OCI-M1 (cell line): ENCODE results near the gene TMEM79.

Source experiments
- DNase-seq: peaks from one replicate; lab custom pipeline; 2025; lab: John Stamatoyannopoulos, UW

TMEM79 gene

GRCh38 chr1:156284112-156284511, at the start of gene TMEM79:
TMEM79 (plus strand) TSS chr1:156284325; CDS start chr1:156285227, 902 bp downstream.
- no peak for DNase-seq

GRCh38 chr1:156236164-156236563, 48.0 kb upstream of the TMEM79 start:
- no peak for DNase-seq

- DNase-seq: no peak
Observed at GRCh38 chr1:156238248-156238647, 45.9 kb upstream of the TMEM79 start.

GRCh38 chr1:156241311-156241811, 42.8 kb upstream of the TMEM79 start:
- DNase-seq: no peak

- DNase-seq: no peak
Observed at GRCh38 chr1:156241926-156242325, 42.2 kb upstream of the TMEM79 start, which contains the start of gene BGLAP. BGLAP (plus strand) TSS chr1:156242184; CDS start chr1:156242232, 48 bp downstream.

- no peak for DNase-seq
Observed at GRCh38 chr1:156242738-156243137, 41.4 kb upstream of the TMEM79 start.

GRCh38 chr1:156244126-156244525, 40.0 kb upstream of the TMEM79 start:
- DNase-seq: no peak

- no peak for DNase-seq
Observed at GRCh38 chr1:156244712-156245111, 39.4 kb upstream of the TMEM79 start.

- DNase-seq: no peak
Observed at GRCh38 chr1:156245451-156246232, 38.5 kb upstream of the TMEM79 start.

- DNase-seq: no peak
Observed at GRCh38 chr1:156246241-156246780, 37.8 kb upstream of the TMEM79 start.

GRCh38 chr1:156246781-156247459, 37.2 kb upstream of the TMEM79 start:
- DNase-seq: no peak

GRCh38 chr1:156247460-156248322, 36.4 kb upstream of the TMEM79 start, which contains the start of gene PAQR6:
PAQR6 (minus strand) TSS chr1:156248056; CDS start chr1:156246731, 1,325 bp downstream.
- no peak for DNase-seq

GRCh38 chr1:156248323-156248683, 35.8 kb upstream of the TMEM79 start:
- DNase-seq: no peak

GRCh38 chr1:156249593-156249992, 34.5 kb upstream of the TMEM79 start:
- no peak for DNase-seq

- no peak for DNase-seq
Observed at GRCh38 chr1:156251527-156251926, 32.6 kb upstream of the TMEM79 start.

- no peak for DNase-seq
Observed at GRCh38 chr1:156253634-156254033, 30.5 kb upstream of the TMEM79 start.

- no peak for DNase-seq
Observed at GRCh38 chr1:156257711-156258110, 26.4 kb upstream of the TMEM79 start.

- no peak for DNase-seq
Observed at GRCh38 chr1:156258859-156259258, 25.3 kb upstream of the TMEM79 start.

GRCh38 chr1:156259805-156260204, 24.3 kb upstream of the TMEM79 start:
- no peak for DNase-seq

- no peak for DNase-seq
Observed at GRCh38 chr1:156260896-156261295, 23.2 kb upstream of the TMEM79 start.

- no peak for DNase-seq
Observed at GRCh38 chr1:156262461-156263287, 21.5 kb upstream of the TMEM79 start.
